ENCODE data around the gene FAM180A. TPM values are rescaled to one million over a fixed set of nuclear protein-coding genes. Genes with fewer than 3 reads are reported as not detected.
"Not testable (repeated sequence)": the region's sequence is repeated elsewhere in the genome, so short reads cannot be mapped to it uniquely, and the experiment has no call there.

FAM180A gene
- total RNA-seq, 1 experiment from 2014 or later = not detected

DNA sequence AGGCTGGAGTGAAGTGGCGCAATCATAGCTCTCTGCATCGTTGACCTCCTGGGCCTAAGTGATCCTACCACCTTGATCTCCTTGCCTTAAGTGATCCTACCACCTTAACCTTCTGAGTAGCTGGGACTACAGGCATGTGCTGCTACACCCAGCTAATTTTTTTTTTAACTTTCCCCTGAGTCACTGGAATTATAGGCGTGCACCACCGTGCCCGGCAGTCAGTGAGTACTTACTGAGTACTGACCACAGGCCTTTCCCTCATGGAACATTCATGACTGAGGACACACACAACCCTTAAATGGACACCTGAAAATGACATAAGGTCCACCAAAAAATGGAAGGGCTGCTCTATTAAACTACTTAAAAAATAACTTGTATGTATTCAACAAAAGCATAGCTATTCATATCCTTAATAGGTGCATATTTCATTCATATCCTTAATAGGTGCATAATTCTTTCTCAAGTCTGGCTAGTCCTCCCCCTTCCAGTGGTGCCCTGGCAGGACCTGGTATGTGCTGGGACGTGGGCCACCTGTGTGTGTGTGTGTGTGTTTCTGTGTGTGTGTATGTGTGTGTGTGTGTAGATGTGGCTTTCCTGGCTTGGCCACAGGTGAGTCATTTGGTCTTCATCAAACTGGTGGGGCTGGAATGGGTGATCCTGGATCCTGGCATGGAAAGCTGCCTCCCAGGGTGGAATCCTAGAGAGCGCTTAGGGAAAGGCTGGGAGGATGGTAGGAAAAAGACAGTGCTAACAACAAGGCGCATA is 3.5 kb downstream of the FAM180A start:
- in situ Hi-C loops (cut with HindIII; ENCODE audit: low sequenced_read_pairs) = no loop called here
- DNase-seq (ENCODE audit: low spot score) = no peak

DNA sequence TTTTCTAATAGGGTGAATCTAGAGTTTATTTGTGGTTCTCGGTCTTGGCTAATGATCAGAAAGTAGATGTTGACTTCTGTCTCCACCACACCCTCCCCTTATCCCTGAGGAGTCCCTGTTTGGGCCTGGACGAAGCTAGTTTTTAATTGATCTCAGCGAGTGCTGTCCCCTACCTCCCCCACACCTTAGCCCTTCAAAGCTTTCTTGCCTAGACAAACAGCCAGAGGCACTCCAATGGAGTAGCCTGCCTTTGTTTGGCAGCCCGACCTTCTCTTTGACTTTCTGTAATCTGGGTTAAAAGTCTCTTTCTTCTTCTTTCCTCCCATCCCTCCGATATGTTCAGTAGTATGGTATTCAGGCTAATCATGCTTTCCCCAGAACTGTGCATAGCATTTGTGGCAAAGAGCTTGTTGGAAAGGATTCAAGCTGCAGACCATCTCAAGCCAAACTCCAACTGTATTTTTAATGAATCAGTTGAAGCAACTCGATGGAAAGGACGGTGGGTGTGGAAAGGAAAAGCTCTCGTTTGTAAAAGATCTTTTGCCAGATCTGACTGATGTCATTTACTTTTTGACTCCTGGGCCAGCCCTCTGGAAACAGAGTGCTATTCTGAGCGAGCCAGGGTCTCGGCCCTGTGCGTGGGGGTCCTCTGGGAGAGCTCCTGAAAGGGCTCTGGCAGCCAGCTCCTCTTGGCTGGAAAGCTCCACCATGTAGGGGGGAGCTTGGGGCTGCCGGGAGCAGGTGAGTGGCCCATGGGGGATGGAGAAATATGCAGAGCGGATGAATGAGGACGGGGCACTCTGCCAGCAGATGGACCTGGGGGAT is 4.5 kb downstream of the FAM180A start:
- in situ Hi-C loops (cut with HindIII; ENCODE audit: low sequenced_read_pairs) = no loop called here
- DNase-seq (ENCODE audit: low spot score) = no peak

DNA sequence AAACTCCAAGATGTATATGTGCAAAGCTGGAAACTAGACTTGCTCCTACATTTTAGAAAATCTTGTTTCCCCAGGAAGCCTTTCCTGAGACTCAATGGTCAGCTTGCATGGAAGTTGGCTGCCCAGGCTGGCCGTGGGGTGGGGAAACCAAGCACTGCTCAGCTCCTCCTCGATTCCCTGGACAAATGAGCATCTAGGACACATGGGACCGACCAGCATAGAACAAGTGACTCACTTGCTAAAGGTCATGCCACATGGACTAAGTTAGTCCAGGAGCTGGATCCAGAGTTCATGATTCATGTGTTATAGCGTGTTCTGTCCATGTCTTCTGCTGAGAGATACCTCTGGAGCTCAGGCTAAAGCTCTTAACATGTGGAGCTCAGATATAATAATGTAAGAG is 6.2 kb downstream of the FAM180A start:
- in situ Hi-C loops (cut with HindIII; ENCODE audit: low sequenced_read_pairs) = no loop called here
- DNase-seq (ENCODE audit: low spot score) = no peak

GRCh38 chr7:135741905-135742304 is 6.7 kb downstream of the FAM180A start:
- in situ Hi-C loops (cut with HindIII; ENCODE audit: low sequenced_read_pairs) = no loop called here
- no peak for DNase-seq (ENCODE audit: low spot score)

DNA sequence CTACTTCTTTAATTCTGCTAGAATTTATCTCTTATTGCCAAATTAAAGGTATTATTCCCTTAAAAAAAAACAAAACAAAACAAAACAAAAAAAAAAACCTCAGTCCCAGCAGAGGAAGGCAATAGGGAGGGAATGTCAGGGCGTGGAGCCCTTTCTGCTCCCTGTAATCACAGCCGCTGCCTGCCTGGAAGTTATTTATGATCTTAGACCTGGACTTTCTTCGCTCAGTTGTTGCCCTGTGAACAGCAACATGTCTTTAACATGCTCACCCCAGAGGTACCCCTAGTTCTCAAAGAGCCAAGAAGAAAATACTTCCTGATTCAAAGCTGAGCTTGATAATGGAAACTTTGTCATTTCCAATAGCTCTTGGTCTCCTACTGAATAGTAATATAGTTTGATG is 7.7 kb downstream of the FAM180A start:
- no peak for DNase-seq (ENCODE audit: low spot score)
- in situ Hi-C loops (cut with HindIII; ENCODE audit: low sequenced_read_pairs) = no loop called here

GRCh38 chr7:135737306-135737647 is 11.3 kb downstream of the FAM180A start:
- DNase-seq (ENCODE audit: low spot score); in situ Hi-C loops (cut with HindIII; ENCODE audit: low sequenced_read_pairs): not testable (repeated sequence)

GRCh38 chr7:135736586-135737305 is 11.9 kb downstream of the FAM180A start:
- no peak for DNase-seq (ENCODE audit: low spot score)
- in situ Hi-C loops (cut with HindIII; ENCODE audit: low sequenced_read_pairs) = no loop called here

DNA sequence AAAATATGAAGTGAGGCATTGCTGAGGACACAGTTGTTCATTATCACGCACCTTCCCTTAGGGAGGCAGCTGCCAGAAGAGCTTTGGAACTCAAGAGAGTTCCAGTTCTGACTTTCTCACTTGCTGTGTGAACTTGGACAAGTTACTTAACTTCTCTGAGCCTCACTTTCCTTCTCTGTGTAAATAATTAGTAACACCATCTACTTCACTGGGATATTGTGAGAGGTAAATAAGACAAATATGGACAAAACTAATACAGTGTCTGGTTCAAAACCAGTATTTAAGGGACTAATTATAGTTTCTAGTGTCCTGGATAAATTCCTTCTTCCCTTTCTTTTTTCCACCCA is 14.3 kb downstream of the FAM180A start:
- no peak for DNase-seq (ENCODE audit: low spot score)
- in situ Hi-C loops (cut with HindIII; ENCODE audit: low sequenced_read_pairs) = no loop called here

GRCh38 chr7:135733603-135734342 is 14.8 kb downstream of the FAM180A start:
- DNase-seq (ENCODE audit: low spot score) = no peak
- in situ Hi-C loops (cut with HindIII; ENCODE audit: low sequenced_read_pairs) = no loop called here

DNA sequence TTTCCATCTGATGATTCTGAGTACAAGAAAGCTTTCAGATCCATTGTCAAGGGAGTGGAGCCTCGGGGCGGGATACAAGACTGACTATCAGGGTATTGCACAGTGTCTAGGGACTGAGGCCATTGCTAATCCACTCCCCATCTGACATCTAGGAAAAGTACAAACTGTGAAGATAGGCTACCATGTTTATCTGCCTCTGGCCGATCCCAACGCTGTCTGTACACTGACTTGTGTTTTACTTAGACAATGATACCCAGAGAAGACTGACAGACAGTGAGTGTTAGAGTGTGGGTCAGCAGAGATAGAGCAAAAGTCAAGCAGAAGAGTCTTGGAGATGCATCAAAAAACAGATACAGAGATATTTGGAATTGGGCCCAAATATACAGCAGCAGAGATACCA is 17.5 kb downstream of the FAM180A start:
- in situ Hi-C loops (cut with HindIII; ENCODE audit: low sequenced_read_pairs) = no loop called here
- DNase-seq (ENCODE audit: low spot score) = no peak

DNA sequence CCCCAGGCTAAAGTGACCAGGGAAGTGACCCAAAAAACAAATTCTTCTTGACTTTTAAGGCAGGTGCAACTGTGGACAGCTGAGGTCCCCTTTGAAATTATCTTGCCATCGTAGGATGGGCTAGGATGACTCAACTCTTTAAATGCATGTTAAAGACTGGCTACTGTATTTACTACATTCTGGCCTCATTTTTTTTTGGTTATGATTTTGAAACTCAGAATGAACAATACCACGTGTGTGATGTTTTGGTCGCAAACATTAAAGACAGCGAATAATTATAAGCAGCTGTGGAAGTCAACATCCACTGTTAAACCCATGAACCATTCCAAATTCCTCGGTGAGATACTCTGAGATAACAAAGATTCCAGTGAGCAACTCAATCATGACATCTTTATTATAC is 19.4 kb downstream of the FAM180A start:
- no peak for DNase-seq (ENCODE audit: low spot score)
- in situ Hi-C loops (cut with HindIII; ENCODE audit: low sequenced_read_pairs) = no loop called here

DNA sequence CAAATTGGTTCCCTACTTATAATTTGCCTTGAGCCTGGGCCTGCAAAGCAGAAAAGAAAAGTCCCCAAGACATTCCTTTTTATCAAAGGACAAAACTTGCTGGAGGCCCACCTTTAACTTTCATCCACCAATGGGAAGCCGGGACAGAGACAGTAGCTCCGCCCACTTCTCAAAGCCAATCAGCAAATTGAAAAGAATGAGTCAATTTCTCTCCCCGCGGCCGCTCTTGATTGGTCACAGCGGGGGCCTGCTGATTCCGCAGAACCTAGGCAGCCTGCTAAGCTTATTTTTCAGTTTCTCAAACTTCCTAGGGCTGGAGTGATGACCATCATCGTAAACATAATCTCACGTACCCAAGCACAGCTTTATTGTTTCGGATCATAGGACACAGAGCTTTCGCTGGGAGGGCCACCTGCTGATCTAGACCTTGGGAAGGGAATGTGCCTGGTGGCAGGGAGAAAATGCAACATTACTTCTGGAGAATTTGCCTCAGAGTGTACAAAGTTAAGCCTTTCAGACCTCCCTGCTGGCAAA is 20.4 kb downstream of the FAM180A start, which contains the start of gene SLC13A4:
SLC13A4 (minus strand) TSS at position 51 of the 534 bp plus-strand sequence. CDS start 690 bp downstream, outside the sequence.
- DNase-seq (ENCODE audit: low spot score) = no peak
- in situ Hi-C loops (cut with HindIII; ENCODE audit: low sequenced_read_pairs) = no loop called here

DNA sequence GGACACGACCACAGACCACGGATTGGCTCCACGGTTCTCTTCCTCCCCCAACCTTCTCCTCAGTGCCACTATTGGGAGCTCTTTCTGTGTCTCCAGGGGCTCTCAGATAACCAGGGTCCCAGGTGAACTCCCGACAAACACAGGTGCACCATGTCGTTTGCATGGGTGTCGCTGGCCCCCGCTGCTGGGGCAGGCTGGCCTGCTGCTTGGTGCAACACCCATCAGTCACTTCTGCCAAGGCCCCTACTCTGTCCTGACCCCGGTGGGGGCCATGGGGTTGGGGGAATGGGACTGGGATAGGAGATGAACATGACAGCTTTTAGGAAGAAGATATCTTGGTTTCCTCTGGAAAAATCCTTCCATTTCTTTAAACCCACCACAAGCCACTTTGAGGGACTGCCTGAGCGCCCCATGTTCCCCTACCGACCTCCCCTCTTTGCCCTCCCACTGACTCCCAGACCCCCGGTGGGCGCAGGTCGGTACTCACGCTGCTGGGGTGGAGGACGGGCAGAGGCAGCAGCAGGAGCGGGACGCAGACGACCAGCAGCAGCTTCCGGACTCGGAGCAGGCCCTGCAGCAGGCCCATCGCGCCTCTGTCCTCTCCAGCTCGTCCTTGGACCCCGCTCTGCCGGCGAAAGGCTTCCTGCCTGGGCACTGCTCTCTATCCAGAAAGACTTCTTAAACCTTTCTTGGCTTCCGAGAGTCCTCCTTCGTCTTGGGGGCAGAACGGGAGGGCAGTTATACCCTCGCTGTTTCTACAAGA is 21.5 kb downstream of the FAM180A start:
- DNase-seq (ENCODE audit: low spot score) = no peak

GRCh38 chr7:135726276-135726788 is 22.3 kb downstream of the FAM180A start:
- in situ Hi-C loops (cut with HindIII; ENCODE audit: low sequenced_read_pairs) = no loop called here

More for the DNA sequence above, 21.5 kb downstream of the FAM180A start:
- in situ Hi-C loops (cut with HindIII; ENCODE audit: low sequenced_read_pairs) = no loop called here

GRCh38 chr7:135723411-135723810 is 25.2 kb downstream of the FAM180A start:
- DNase-seq (ENCODE audit: low spot score) = no peak
- in situ Hi-C loops (cut with HindIII; ENCODE audit: low sequenced_read_pairs) = no loop called here

More at GRCh38 chr7:135726276-135726788, 22.3 kb downstream of the FAM180A start:
- no peak for DNase-seq (ENCODE audit: low spot score)

GRCh38 chr7:135721198-135721820 is 27.3 kb downstream of the FAM180A start:
- in situ Hi-C loops (cut with HindIII; ENCODE audit: low sequenced_read_pairs) = no loop called here
- no peak for DNase-seq (ENCODE audit: low spot score)

DNA sequence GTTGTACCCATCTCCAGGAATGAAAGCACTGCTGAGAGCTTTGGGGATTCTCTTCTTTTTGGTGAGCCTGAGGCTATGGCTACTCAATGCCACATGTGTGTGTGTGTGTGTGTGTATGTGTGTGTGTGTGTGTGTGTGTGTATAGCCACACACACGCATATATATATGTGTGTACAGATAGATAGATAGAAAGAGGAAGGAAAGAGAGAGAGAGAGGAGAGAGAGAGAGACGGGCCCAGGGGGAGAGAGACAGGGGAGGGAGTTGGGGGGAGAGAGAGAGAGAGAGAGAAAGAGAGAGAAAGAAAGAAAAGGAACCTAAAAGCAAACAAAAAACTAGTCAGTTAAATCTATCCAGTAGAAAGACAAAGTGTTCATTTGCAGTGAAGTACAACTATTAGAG is 28.9 kb downstream of the FAM180A start:
- in situ Hi-C loops (cut with HindIII; ENCODE audit: low sequenced_read_pairs) = no loop called here

More for the DNA sequence above, 28.9 kb downstream of the FAM180A start:
- DNase-seq (ENCODE audit: low spot score) = no peak
